T-helper 2 cell treated with Interferon-gamma antibody and Interleukin-4, amounts not matched to agents 5 μg/mL and 100 μg/mL, for 36 hours (primary cell): ENCODE data around the gene BEAN1.
"Not testable (repeated sequence)": the region's sequence is repeated elsewhere in the genome, so short reads cannot be mapped to it uniquely, and the experiment has no call there.

Source experiments
- DNase-seq: peaks from one replicate; pipeline ENCODE4 v3.0.0; 2021; ENCODE audit warnings: low spot score
- H3K27ac Mint-ChIP-seq: one replicate; pipeline ENCODE4 v1.8.0; 2021; ENCODE audit warnings: mild to moderate bottlenecking, mixed read lengths
- H3K27me3 Mint-ChIP-seq: one replicate; pipeline ENCODE4 v1.8.0; 2021; ENCODE audit warnings: low read depth, mixed read lengths
- H3K36me3 Mint-ChIP-seq: one replicate; pipeline ENCODE4 v1.8.0; 2021; ENCODE audit warnings: low read depth, mixed read lengths
- H3K4me1 Mint-ChIP-seq: one replicate; pipeline ENCODE4 v1.8.0; 2021; ENCODE audit warnings: low read depth, mixed read lengths
- H3K4me3 Mint-ChIP-seq: one replicate; pipeline ENCODE4 v1.8.0; 2022; ENCODE audit warnings: mild to moderate bottlenecking, moderate library complexity, mixed read lengths
- H3K9me3 Mint-ChIP-seq: one replicate; pipeline ENCODE4 v1.8.0; 2021; ENCODE audit warnings: mixed read lengths

The BEAN1 gene

DNA sequence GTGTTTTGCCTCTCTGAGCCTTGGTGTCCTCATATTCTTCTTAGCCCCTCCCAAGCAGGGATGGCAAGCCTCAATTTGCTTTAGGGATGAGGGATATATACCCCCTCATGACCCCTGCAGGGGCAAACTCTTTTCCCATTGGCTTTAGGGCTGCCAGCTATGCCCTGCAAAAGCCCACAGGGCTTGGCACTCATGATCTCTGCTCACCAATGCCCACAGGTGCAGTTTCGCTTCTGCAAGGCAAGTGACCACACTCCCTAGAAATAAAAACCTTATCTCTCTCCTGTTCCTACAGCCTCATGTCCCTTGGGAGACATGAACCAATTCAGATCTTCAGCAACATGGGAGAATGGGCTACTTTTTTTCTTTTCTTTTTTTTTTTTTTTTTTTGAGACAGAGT lies 8.8 kb downstream of the BEAN1 start:
- Mint-ChIP-seq H3K27me3 (peaks cover 27% of the 10 kb centered on the region), H3K27ac (no peak overlapping the region), H3K4me1 (no peaks in the 10 kb centered on the region)

DNA sequence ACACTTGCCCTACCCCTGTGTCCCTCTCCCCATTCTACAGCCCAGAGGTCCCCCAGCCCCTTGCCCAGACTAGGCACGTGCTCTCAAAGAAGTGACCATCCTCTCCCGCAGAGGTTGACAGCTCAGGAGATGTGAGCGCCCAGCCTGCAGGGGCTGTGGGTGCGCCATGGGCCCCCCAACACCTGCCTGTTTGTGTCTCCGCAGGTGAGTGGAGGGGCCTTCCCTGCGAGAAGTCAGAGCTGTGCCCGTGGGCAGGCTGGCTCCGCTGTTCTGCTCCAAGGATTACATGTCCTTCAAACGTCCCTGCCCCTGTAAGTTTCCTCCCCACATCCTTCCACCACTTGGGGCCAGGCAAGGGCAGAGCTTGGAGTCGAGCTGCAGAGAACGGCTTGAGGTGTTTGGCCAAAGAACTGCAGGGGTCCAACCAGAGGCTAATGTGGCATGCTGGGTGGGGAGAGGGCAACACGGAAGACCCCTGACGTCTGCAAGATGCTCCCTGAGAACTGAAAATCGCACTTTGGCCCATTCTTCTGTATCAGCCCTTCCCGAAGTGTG lies 10.4 kb downstream of the BEAN1 start:
- Mint-ChIP-seq H3K9me3 (no peaks in the 10 kb centered on the region), H3K4me1 (no peaks in the 10 kb centered on the region), H3K36me3 (no peaks in the 10 kb centered on the region), H3K27ac (no peak overlapping the region), H3K27me3 (peaks cover 14% of the 10 kb centered on the region), H3K4me3 (no peak overlapping the region)
- DNase-seq, result no peak

More for the DNA sequence above, 8.8 kb downstream of the BEAN1 start:
- no peak for DNase-seq
- no peaks in the 10 kb centered on the region for H3K36me3 Mint-ChIP-seq
- no peaks in the 10 kb centered on the region for H3K9me3 Mint-ChIP-seq
- no peak overlapping the region for H3K4me3 Mint-ChIP-seq

DNA sequence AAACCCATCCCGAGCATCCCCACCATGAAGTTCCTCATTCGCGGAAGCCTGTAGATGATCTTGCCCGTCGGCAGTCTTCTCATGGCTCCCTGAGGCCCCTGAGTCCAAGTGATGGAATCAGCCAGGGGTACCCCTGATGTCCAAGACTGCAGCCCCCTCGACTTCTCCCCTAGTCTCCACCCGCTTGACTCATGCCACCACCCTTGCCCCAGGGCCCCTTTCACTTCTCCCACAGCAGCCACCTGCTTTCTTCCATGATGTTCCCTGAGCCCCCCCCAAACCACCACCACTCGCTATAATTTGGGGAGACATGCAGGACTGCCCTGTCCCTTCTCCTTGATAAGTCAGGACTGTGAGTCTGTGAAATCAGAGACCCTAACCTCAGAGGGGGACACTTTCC lies 11.4 kb downstream of the BEAN1 start:
- DNase-seq, result no peak
- Mint-ChIP-seq H3K27ac (no peak overlapping the region), H3K4me1 (no peaks in the 10 kb centered on the region), H3K36me3 (no peaks in the 10 kb centered on the region), H3K27me3 (peaks cover 8% of the 10 kb centered on the region), H3K4me3 (no peak overlapping the region), H3K9me3 (no peaks in the 10 kb centered on the region)

DNA sequence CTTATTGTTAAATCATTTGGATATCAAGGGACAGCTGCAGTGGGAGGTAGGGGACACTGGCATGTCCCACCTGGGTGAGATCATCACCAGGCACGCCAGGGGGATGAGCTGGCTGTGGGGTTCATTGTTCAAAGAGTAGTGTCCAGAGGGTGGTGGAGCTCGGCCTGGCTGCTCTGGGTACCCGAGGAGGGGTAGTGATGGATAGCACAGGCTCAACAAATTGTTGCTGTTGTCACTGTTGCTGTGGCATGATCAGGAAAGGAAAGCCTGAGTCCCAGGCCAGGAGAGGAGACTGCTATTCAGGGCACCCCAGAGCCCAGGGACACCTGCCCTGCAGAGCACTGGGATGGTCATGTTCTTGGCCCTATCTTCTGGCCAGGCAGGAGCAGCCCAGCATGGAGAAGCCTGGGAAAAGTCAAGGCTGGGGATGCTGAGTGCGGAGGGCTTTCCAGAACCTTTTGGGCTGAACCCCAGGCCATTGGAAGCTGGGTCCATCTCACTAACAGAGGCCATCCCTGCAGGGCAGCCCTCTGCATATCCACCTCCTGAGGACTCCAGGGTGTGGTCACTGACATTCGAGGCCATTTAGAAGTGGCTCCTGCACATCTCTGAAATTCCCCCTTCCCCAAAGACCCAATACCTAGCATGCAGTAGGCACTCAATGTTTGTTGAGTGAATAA lies 12.1 kb downstream of the BEAN1 start:
- Mint-ChIP-seq H3K27me3 (peaks cover 12% of the 10 kb centered on the region), H3K4me3 (no peak overlapping the region), H3K27ac (no peak overlapping the region), H3K9me3 (no peaks in the 10 kb centered on the region), H3K4me1 (no peaks in the 10 kb centered on the region), H3K36me3 (no peaks in the 10 kb centered on the region)
- no peak for DNase-seq

DNA sequence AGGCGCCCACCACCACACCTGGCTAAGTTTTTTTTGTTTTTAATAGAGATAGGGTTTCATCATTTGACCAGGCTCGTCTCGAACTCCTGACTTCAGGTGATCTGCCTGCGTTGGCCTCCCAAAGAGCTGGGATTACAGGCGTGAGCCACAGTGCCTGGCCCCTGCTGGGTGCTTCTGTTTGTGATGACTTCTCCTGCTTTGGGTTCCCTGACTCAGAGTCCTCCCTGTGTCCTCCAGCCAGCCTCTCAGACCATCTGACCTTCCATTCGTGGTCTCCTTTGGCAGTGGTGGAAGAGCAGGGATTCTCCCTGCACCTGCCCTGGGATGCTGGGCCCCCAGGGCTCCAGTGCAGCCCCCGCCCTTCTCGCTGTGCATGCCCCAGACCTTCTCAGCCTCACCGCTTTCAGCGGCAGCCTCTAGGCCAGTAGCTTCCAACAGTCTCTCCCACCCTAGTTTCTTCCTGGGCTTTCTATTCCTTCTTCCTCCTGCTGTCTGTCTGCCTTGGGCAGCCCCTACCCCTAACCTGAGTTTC lies 13.2 kb downstream of the BEAN1 start:
- Mint-ChIP-seq H3K27ac (no peak overlapping the region), H3K4me3 (no peak overlapping the region), H3K27me3 (peaks cover 12% of the 10 kb centered on the region), H3K4me1 (no peaks in the 10 kb centered on the region), H3K36me3 (no peaks in the 10 kb centered on the region), H3K9me3 (no peaks in the 10 kb centered on the region)
- DNase-seq, result no peak

DNA sequence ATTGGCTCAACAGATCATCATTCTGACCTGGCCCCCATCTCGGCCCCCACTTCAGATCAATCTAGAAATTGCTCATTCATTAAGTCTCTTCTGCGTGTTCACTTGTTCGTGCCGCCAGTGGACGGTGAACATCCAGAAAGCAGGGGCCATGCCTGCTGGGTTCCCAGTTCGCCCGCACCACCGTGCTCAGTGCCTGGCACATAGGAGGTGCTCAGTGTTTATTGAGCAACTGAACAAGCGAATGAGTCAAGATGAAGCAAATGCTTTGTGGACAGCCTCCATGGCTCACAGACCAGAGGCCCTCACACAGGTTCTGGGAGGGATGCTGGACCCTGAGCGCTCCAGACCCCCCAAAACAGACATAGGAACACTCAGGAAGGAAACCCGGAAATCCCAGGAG lies 13.9 kb downstream of the BEAN1 start:
- Mint-ChIP-seq H3K4me1 (no peaks in the 10 kb centered on the region), H3K9me3 (no peaks in the 10 kb centered on the region), H3K27me3 (peaks cover 13% of the 10 kb centered on the region), H3K36me3 (no peaks in the 10 kb centered on the region), H3K4me3 (no peak overlapping the region), H3K27ac (no peak overlapping the region)
- DNase-seq, result no peak

DNA sequence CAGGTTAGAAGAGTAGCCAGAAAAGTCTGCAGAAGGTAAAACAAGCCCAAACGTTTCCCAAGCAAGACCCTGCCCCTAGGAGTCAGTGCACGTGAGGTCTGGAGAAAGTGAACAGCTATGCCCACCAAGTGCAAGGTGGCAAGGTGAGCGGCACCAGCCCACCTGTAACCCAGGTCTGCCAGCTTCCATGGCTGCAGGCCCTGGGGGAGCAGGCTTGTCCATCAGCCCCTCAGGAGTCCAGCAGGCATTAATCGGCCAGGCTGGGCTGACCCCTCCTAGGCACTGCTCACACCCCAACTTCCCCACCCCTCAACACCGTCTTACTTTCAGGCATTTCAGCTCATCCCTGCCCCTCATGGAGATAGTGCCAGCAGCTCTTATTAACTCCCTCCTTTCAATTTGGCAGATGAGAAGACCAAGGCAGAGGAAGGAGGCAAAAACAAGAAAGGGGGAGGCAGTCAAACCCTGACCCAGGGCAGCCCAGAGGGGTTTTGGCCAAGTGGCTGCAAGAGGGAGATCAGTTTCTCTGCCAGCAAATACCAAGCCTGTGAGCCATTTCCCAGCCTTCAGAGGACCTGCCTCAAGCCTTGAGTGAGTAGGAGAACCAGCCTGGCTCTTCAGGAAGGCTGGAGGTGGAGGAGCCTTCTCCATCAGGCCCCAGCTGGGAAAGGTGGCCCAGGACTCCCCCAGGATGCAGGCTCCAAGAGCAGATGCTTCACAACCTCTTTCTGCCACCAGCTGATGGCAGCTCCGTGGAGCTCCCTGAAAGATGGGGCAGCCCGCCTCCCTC lies 14.7 kb downstream of the BEAN1 start:
- Mint-ChIP-seq H3K27ac (no peak overlapping the region), H3K9me3 (no peaks in the 10 kb centered on the region), H3K27me3 (peaks cover 16% of the 10 kb centered on the region), H3K36me3 (no peaks in the 10 kb centered on the region), H3K4me1 (no peaks in the 10 kb centered on the region), H3K4me3 (no peak overlapping the region)
- DNase-seq, result no peak

DNA sequence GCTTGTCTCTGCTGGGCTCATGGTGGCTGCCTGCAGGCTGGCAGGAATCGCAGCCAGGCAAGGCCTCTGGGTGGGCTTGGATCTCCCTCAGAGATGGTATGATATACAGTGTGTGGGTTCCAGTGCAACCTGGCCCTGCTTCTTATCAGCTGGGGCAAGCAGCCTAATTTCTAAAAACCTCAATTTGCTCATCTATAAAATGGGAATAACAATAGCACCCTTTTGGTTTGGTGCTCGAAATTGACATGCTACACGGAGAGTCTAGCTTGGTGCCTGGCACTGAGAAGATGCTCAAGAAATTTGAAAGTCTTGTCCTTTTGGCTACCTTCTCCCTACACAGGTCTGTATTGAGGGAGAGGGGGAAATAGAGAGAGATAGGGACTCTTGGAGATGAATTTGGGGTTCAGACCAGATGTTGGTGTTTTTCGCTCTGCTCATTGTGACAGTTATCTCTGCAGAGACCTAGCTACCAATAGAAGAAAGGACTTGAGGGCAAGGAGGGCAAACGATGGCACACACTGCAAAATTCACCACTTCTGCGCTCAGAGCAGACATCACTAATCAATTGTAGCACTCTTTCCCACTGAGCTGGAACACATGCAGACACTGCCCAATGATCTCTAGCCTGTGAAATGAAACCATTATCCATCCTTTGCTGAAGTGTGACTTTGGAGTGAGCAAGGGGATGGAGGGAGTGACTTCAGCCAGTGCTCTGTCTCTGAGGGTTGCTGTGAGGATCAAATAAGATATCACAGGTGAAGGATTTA lies 15.6 kb downstream of the BEAN1 start:
- no peaks in the 10 kb centered on the region for H3K36me3 Mint-ChIP-seq
- no peak for DNase-seq
- no peak overlapping the region for H3K4me3 Mint-ChIP-seq
- H3K4me1 Mint-ChIP-seq, result no peaks in the 10 kb centered on the region
- peaks cover 16% of the 10 kb centered on the region for H3K27me3 Mint-ChIP-seq
- H3K9me3 Mint-ChIP-seq, result no peaks in the 10 kb centered on the region
- H3K27ac Mint-ChIP-seq, result no peak overlapping the region

DNA sequence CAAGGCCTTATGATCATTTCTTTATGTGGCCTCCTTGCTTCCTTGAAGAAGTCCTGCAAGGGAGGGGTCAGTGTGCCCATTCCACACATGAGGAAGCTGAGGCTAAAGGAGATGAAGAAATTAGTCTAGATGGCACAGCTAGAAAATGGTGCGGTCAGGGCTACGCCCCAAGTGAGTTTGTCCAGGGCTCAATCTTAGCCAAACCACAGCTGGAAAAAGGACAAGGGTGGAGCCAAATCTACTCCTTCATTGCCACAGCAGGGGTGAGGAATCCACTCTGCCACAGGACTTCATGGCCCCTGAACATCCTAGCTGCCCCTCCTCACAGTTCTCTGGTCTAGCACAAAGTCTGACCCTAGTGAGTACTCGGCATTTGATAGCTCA lies 16.2 kb downstream of the BEAN1 start:
- Mint-ChIP-seq H3K4me1 (no peaks in the 10 kb centered on the region), H3K4me3 (no peak overlapping the region), H3K27me3 (peaks cover 17% of the 10 kb centered on the region), H3K36me3 (no peaks in the 10 kb centered on the region), H3K27ac (no peak overlapping the region), H3K9me3 (no peaks in the 10 kb centered on the region)
- DNase-seq, result no peak

DNA sequence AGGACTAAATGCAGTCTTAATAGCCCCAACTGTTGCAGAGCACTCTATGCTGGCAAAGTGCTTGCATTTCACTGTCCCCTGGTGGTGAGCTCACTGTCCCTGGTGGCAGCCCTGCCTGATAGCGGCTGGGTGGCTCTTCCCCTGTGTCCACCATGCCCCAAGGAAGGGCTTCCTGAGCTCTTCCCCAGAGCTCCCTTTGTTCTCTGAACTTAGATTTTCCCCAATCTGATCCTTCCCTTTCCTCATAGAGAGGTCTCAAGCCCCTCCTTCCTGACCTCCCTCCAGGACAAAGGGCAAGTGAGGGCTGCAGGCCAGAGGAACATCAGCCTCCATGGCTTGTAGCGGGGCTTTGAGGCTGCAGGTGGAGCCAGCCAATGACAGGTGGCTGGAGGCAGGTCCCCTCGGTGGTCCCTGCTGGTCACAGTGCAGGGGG lies 17.0 kb downstream of the BEAN1 start:
- DNase-seq, result no peak
- H3K27ac Mint-ChIP-seq, result no peak overlapping the region
- H3K36me3 Mint-ChIP-seq, result no peaks in the 10 kb centered on the region
- H3K9me3 Mint-ChIP-seq, result no peaks in the 10 kb centered on the region
- peaks cover 20% of the 10 kb centered on the region for H3K27me3 Mint-ChIP-seq
- H3K4me3 Mint-ChIP-seq, result no peak overlapping the region
- no peaks in the 10 kb centered on the region for H3K4me1 Mint-ChIP-seq

DNA sequence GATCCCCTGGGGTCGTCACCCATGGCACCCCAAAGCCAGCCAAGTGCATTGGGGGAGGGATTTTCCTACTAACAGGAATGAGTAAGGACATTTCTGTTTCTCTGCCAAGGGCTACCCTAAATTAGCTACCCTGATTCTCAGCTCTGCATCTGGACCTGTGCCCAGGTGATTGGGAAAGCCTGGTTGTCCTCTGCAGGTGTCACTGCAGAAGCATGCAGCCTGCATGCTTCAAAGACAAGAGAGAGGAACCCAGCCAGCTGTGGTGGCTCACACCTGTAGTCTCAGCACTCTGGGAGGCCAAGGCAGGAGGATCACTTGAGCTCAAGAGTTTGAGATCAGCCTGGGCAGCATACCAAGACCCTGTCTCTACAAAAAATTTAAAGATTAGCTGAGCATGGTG lies 19.6 kb downstream of the BEAN1 start:
- Mint-ChIP-seq H3K4me3 (no peak overlapping the region), H3K27ac (no peak overlapping the region), H3K27me3 (peaks cover 15% of the 10 kb centered on the region), H3K9me3 (no peaks in the 10 kb centered on the region), H3K36me3 (no peaks in the 10 kb centered on the region), H3K4me1 (no peaks in the 10 kb centered on the region)
- no peak for DNase-seq

DNA sequence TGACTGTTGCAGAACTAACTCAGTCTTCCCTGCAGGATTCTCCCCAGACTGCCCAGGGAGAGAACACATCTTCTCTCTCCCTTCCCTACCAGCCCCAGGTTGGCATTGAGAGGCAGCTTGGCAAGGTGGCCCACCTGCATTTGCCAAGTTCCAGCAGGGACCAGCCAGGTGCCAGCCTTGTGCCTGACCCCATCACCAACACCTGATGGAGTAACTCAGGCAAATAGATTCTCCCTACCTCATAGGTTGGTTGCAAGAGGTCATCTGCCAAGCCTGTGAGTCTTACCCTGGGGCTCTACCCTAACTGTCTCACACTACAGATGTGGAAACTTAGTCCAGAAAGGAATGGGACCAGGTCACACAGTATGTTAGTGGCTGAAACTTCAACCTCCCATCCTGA lies 20.4 kb downstream of the BEAN1 start:
- H3K4me1 Mint-ChIP-seq, result no peaks in the 10 kb centered on the region
- no peaks in the 10 kb centered on the region for H3K36me3 Mint-ChIP-seq
- no peak overlapping the region for H3K27ac Mint-ChIP-seq
- H3K9me3 Mint-ChIP-seq, result no peaks in the 10 kb centered on the region
- H3K4me3 Mint-ChIP-seq, result no peak overlapping the region
- H3K27me3 Mint-ChIP-seq, result peaks cover 15% of the 10 kb centered on the region
- DNase-seq, result no peak

DNA sequence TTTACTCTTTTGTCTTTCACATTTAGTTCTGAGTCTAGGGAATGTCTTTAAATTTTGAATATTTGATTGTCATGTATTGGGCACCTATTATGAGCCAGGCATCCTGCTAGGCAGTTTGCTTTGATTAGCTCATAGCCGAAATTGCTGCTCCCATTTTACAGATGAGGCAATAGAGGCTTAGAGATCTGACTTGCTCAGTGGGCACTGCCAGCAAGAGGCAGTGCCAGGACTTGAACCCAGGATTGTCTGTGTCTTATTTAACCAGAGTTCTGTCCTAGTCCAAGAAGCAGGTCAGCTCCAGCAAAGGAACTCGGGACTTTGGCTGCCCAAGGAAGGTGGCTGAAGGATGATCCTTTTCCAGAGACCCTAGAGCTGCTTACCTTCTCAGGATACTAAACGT lies 24.5 kb downstream of the BEAN1 start:
- H3K27me3 Mint-ChIP-seq, result peaks cover 8% of the 10 kb centered on the region
- no peaks in the 10 kb centered on the region for H3K36me3 Mint-ChIP-seq
- H3K27ac Mint-ChIP-seq, result no peak overlapping the region
- no peaks in the 10 kb centered on the region for H3K4me1 Mint-ChIP-seq
- H3K9me3 Mint-ChIP-seq, result no peaks in the 10 kb centered on the region
- no peak for DNase-seq
- H3K4me3 Mint-ChIP-seq, result no peak overlapping the region

DNA sequence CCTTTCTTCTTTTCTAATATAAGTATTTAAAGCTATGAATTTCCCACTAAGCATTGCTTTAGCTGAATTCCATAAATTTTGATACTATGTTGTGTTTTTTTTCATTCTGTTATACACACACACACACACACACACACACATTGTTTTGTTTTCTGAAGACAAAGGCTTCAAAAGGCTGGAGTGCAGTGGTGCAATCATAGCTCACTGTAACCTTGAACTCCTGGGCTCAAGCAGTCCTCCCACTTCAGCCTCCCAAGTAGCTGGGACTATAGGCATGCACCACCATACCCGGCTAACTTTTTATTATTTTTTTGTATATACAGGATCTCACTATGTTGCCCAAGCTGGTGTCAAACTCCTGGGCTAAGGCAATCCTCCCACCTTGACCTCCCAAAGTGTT lies 26.1 kb downstream of the BEAN1 start:
- H3K36me3 Mint-ChIP-seq, H3K9me3 Mint-ChIP-seq, H3K4me1 Mint-ChIP-seq, DNase-seq, H3K4me3 Mint-ChIP-seq, H3K27ac Mint-ChIP-seq: not testable (repeated sequence)
- peaks cover 14% of the 10 kb centered on the region for H3K27me3 Mint-ChIP-seq
